GM23338 (cell line): ENCODE measurements around the gene UXS1. TPM values are rescaled to one million over a fixed set of nuclear protein-coding genes. Genes with fewer than 3 reads are reported as not detected.

Experiments
- ATAC-seq: fragments of 200-7000 bp; cut with Tn5 transposase; 3 replicates; pipeline ENCODE4 v1.9.1; 2020
- DNase-seq: peaks from one replicate; pipeline ENCODE4 v3.0.0-alpha.2; 2015; ENCODE audit warnings: low spot score
- H2AFZ ChIP-seq: fragments of 200-600 bp; sonication (generic); 2 replicates; pipeline ENCODE4 v1.8.0; 2016; ENCODE audit warnings: antibody characterized with exemption, mild to moderate bottlenecking, moderate library complexity
- H3F3A ChIP-seq: fragments of 200-600 bp; sonication (generic); replicated peaks from 2 replicates; pipeline ENCODE4 v1.8.0; 2017; ENCODE audit warnings: antibody characterized with exemption, mixed run types, low read depth
- H3K27ac ChIP-seq: fragments of 200-600 bp; sonication (generic); 2 replicates; pipeline ENCODE4 v1.6.1; 2016; ENCODE audit warnings: low read depth
- H3K27me3 ChIP-seq: fragments of 200-600 bp; sonication (generic); 2 replicates; pipeline ENCODE4 v1.8.0; 2016; ENCODE audit warnings: mild to moderate bottlenecking, mixed run types, moderate library complexity; ENCODE audit not compliant: insufficient read depth
- H3K36me3 ChIP-seq: fragments of 200-600 bp; sonication (generic); 2 replicates; pipeline ENCODE4 v1.8.0; 2016; ENCODE audit warnings: mild to moderate bottlenecking; ENCODE audit not compliant: insufficient read depth
- H3K4me1 ChIP-seq: fragments of 200-600 bp; sonication (generic); 2 replicates; pipeline ENCODE4 v1.8.0; 2016; ENCODE audit warnings: mild to moderate bottlenecking, moderate library complexity; ENCODE audit not compliant: insufficient read depth
- H3K4me2 ChIP-seq: fragments of 200-600 bp; sonication (generic); 2 replicates; pipeline ENCODE4 v1.7.1; 2017; ENCODE audit warnings: mixed run types
- H3K4me3 ChIP-seq: fragments of 200-600 bp; sonication (generic); 2 replicates; pipeline ENCODE4 v1.6.1; 2016; ENCODE audit warnings: mixed run types
- H3K79me2 ChIP-seq: fragments of 200-600 bp; sonication (generic); replicated peaks from 2 replicates; pipeline ENCODE4 v1.8.0; 2017; ENCODE audit warnings: mild to moderate bottlenecking; ENCODE audit not compliant: insufficient read depth
- H3K9me2 ChIP-seq: fragments of 200-600 bp; sonication (generic); 2 replicates; pipeline ENCODE4 v1.8.0; 2017; ENCODE audit not compliant: insufficient read depth
- H4K20me1 ChIP-seq: fragments of 200-600 bp; sonication (generic); replicated peaks from 2 replicates; pipeline ENCODE4 v1.8.0; 2017; ENCODE audit warnings: mild to moderate bottlenecking; ENCODE audit not compliant: insufficient read depth
- H3K27ac Mint-ChIP-seq: 2 replicates; pipeline ENCODE4 v1.8.0; 2020; ENCODE audit warnings: inconsistent platforms, mild to moderate bottlenecking, moderate library complexity, mixed read lengths
- H3K27me3 Mint-ChIP-seq: 3 replicates; pipeline ENCODE4 v1.8.0; 2022; ENCODE audit warnings: low read depth, mild to moderate bottlenecking, moderate library complexity, mixed read lengths, inconsistent platforms; ENCODE audit not compliant: insufficient read depth, poor library complexity
- H3K36me3 Mint-ChIP-seq: 3 replicates; pipeline ENCODE4 v1.8.0; 2021; ENCODE audit warnings: low read depth, mild to moderate bottlenecking, inconsistent platforms, moderate library complexity, mixed read lengths
- H3K4me1 Mint-ChIP-seq: 3 replicates; pipeline ENCODE4 v1.8.0; 2020; ENCODE audit warnings: mild to moderate bottlenecking, inconsistent platforms, mixed read lengths
- H3K4me3 Mint-ChIP-seq: 3 replicates; pipeline ENCODE4 v1.8.0; 2021; ENCODE audit warnings: moderate library complexity, mild to moderate bottlenecking, inconsistent platforms, mixed read lengths
- H3K9me3 Mint-ChIP-seq: 3 replicates; pipeline ENCODE4 v1.8.0; 2020; ENCODE audit warnings: moderate library complexity, mild to moderate bottlenecking, inconsistent platforms, mixed read lengths
- CREB1 ChIP-seq: fragments of 250-450 bp; sonication (Bioruptor Pico); IDR thresholded peaks from 2 replicates; pipeline ENCODE4 v1.5.0; 2020; ENCODE audit warnings: low read depth, mild to moderate bottlenecking, moderate library complexity
- EZH2 ChIP-seq: fragments of 200-600 bp; sonication (generic); IDR thresholded peaks from one replicate; pipeline ENCODE4 v1.8.0; 2017; ENCODE audit warnings: antibody characterized with exemption, mild to moderate bottlenecking, low read depth; ENCODE audit not compliant: unreplicated experiment
- EZH2phosphoT487 ChIP-seq: fragments of 200-600 bp; sonication (generic); IDR thresholded peaks from one replicate; pipeline ENCODE4 v1.8.1; 2018; ENCODE audit warnings: antibody characterized with exemption; ENCODE audit not compliant: unreplicated experiment
- JUNB ChIP-seq: IDR thresholded peaks from one replicate; pipeline ENCODE4 v1.6.1; 2016; ENCODE audit warnings: antibody characterized with exemption; ENCODE audit not compliant: unreplicated experiment
- NANOG ChIP-seq: IDR thresholded peaks from 2 replicates; pipeline ENCODE4 v1.6.1; 2016; ENCODE audit warnings: antibody characterized with exemption, borderline replicate concordance
- POLR2AphosphoS5 ChIP-seq: IDR thresholded peaks from 2 replicates; pipeline ENCODE4 v1.6.1; 2016; ENCODE audit warnings: antibody characterized with exemption, low read depth
- REST ChIP-seq: IDR thresholded peaks from one replicate; pipeline ENCODE4 v1.6.1; 2018; ENCODE audit warnings: antibody characterized with exemption; ENCODE audit not compliant: unreplicated experiment
- STAT1 ChIP-seq: IDR thresholded peaks from one replicate; pipeline ENCODE4 v1.6.1; 2016; ENCODE audit warnings: antibody characterized with exemption; ENCODE audit not compliant: unreplicated experiment
- ZNF114 ChIP-seq: fragments of 250-450 bp; sonication (Bioruptor Pico); IDR thresholded peaks from 2 replicates; pipeline ENCODE4 v1.5.0; 2020; ENCODE audit warnings: mild to moderate bottlenecking, moderate library complexity
- ZNF331 ChIP-seq: fragments of 250-450 bp; sonication (Bioruptor Pico); IDR thresholded peaks from 2 replicates; pipeline ENCODE4 v1.5.0; 2020; ENCODE audit warnings: low read depth, mild to moderate bottlenecking, moderate library complexity
- ZNF462 ChIP-seq: fragments of 250-450 bp; sonication (Bioruptor Pico); IDR thresholded peaks from 2 replicates; pipeline ENCODE4 v1.5.0; 2020; ENCODE audit warnings: mild to moderate bottlenecking, moderate library complexity
- polyA plus RNA-seq: library from polyadenylated mRNA; unstranded; fragments of >200 nt; fragmentation: Nextera tagmentation; extraction: Ambion mirVana; gene quantifications from 2 replicates; pipeline ENCODE4 v1.2.1, GENCODE V29; 2016
- total RNA-seq: library from RNA; depleted of rRNA; stranded (reverse); fragments of >200 nt; shearing (Covaris generic); gene quantifications from 2 replicates; pipeline ENCODE4 v1.2.3, GENCODE V29; 2014

Gene UXS1
- total and polyA plus RNA-seq, 2 experiments from 2014 or later = 48.7 to 131 TPM

GRCh38 chr2:106139238-106139935, 54.7 kb downstream of the UXS1 start (continued):
- TF ChIP-seq ZNF462 (CRISPR knock-in tag) = no peak
- no peak for TF ChIP-seq ZNF114 (CRISPR knock-in tag)
- no peak for TF ChIP-seq POLR2AphosphoS5
- no peak for TF ChIP-seq STAT1

GRCh38 chr2:106138543-106139237, 55.4 kb downstream of the UXS1 start:
- H3K27ac Mint-ChIP-seq = no peak overlapping the region
- no peak overlapping the region for H3K27ac ChIP-seq
- TF ChIP-seq REST (no peak), EZH2 (no peak), EZH2phosphoT487 (no peak), JUNB (no peak), CREB1 (CRISPR knock-in tag) (no peak), ZNF331 (CRISPR knock-in tag) (no peak), NANOG (no peak), POLR2AphosphoS5 (no peak)

More at GRCh38 chr2:106138543-106139237, 55.4 kb downstream of the UXS1 start:
- ATAC-seq (no peak), DNase-seq (no peak)
- Histone ChIP-seq H2AFZ (no peak overlapping the region), H4K20me1 (peaks cover 14% of the 10 kb centered on the region; the same call in 1 of the 2 replicates), H3F3A (no peaks in the 10 kb centered on the region), H3K36me3 (peaks cover 9% of the 10 kb centered on the region; the same call in 1 of the 2 replicates), H3K4me3 (no peak overlapping the region), H3K9me2 (no peaks in the 10 kb centered on the region), H3K79me2 (peaks cover 61% of the 10 kb centered on the region), H3K4me1 (peaks cover 3% of the 10 kb centered on the region; the same call in 1 of the 2 replicates), H3K4me2 (no peak overlapping the region), H3K27me3 (no peaks in the 10 kb centered on the region)
- Mint-ChIP-seq H3K4me1 (peaks cover 20% of the 10 kb centered on the region), H3K36me3 (peaks cover 31% of the 10 kb centered on the region), H3K9me3 (peaks cover 4% of the 10 kb centered on the region; the same call in 1 of the 3 replicates), H3K4me3 (no peak overlapping the region), H3K27me3 (peaks cover 3% of the 10 kb centered on the region)
